AG04449 (cell line): ENCODE data around the gene FTHL17.

Source experiments
- CTCF ChIA-PET: fragments of 350-600 bp; formaldehyde crosslinking; extraction: SDS; loops from one replicate; lab custom pipeline; 2021; ENCODE audit warnings: antibody characterized with exemption; lab: Yijun Ruan, JAX
- POLR2A ChIA-PET: fragments of 400-600, 350-600 bp; formaldehyde crosslinking; extraction: SDS; loops from one replicate; lab custom pipeline; 2020; ENCODE audit warnings: antibody characterized with exemption, inconsistent platforms; lab: Yijun Ruan, JAX
- DNase-seq: peaks from one replicate; pipeline ENCODE4 v3.0.0-alpha.2; 2010; ENCODE audit warnings: low read depth, low spot score
- H3K4me3 ChIP-seq: 2 replicates; pipeline ENCODE4 v1.5.1; 2011; ENCODE audit warnings: low read depth, mild to moderate bottlenecking, control low read depth, low read length
- CTCF ChIP-seq: IDR thresholded peaks from one replicate; pipeline ENCODE4 v1.5.1; 2011; ENCODE audit warnings: mild to moderate bottlenecking, moderate library complexity, low read length, control low read depth, inconsistent platforms; ENCODE audit not compliant: insufficient read depth; ENCODE audit errors: missing control alignments

FTHL17 gene

GRCh38 chrX:31036895-31037294 is 34.9 kb downstream of the FTHL17 start:
- ChIA-PET POLR2A (no interaction called here), CTCF (interaction anchor here (0.7 to 9.3 kb wide), 16 partner anchors 9 to 666 kb away, joined by 3 to 171 read pairs (median 4); no protein-coding TSS in a partner anchor)
- peak; percentile 2 for DNase-seq
- no peak overlapping the region for H3K4me3 ChIP-seq
- peak; percentile 59 for TF ChIP-seq CTCF

DNA sequence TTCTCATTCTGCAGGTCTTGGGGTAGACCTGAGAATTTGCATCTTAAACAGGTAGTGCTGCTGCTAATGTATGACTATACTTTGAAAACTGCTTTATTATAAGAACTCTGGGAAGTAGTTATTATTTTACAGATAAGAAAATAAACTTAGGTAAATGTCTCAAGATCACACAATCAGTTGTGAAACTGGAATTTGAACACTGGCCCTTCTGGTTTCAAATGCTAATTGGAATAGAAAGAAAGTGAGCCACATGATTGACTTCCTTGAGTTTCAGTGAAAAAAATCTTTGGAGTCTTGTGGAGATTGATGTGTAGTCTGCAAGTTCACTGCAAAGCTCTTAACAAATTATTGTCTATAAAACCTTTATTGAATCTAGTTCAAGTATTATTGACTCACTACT is 44.5 kb downstream of the FTHL17 start:
- CTCF ChIA-PET, result no interaction called here
- H3K4me3 ChIP-seq, result no peak overlapping the region
- POLR2A ChIA-PET, result no interaction called here
- TF ChIP-seq CTCF, result no peak
- no peak for DNase-seq

GRCh38 chrX:31024866-31025265 is 47.0 kb downstream of the FTHL17 start:
- ChIA-PET CTCF (interaction anchor here (1.2 kb wide), 1 partner anchor 13 kb away, joined by 4 read pairs; no protein-coding TSS in a partner anchor), POLR2A (no interaction called here)
- no peak for DNase-seq
- H3K4me3 ChIP-seq, result no peak overlapping the region
- TF ChIP-seq CTCF, result no peak

DNA sequence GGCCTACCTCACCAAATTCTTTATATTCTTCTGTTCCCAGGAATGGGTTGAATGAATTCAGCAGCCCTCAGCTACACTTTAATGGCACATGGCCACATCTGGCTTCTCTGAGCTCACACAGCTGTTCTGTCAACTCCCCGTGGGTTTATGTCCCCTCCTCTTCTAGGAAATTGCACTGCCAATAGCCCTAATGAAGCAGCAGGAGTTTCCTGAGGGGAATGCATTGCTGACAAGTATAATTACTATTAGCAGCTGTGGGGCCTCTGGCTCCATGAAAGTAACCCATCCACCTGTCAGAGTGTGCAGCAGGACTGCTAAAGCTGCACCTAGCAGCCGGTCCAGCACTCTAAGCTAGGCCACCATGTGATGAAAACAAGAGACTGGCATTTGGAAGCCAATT is 50.3 kb downstream of the FTHL17 start:
- H3K4me3 ChIP-seq, result no peak overlapping the region
- CTCF ChIA-PET, result no interaction called here
- DNase-seq, result no peak
- no peak for TF ChIP-seq CTCF
- POLR2A ChIA-PET, result no interaction called here
